22Rv1 (cell line): ENCODE results near the gene LEO1.

Source experiments
- CTCF ChIP-seq: fragments of 450-650 bp; IDR thresholded peaks from 2 replicates; pipeline ENCODE4 v1.5.1; 2017; ENCODE audit warnings: mild to moderate bottlenecking
- ZFX ChIP-seq: fragments of 450-650 bp; IDR thresholded peaks from 2 replicates; pipeline ENCODE4 v1.6.1; 2017; ENCODE audit warnings: antibody characterized with exemption, borderline replicate concordance

GRCh38 chr15:52002351-52002750 is 30.8 kb upstream of the LEO1 start:
- TF ChIP-seq CTCF (no peak), ZFX (no peak)
